Peyer's patch (tissue), 4 donors: ENCODE results near the gene MOSPD3. TPM values are rescaled to one million over a fixed set of nuclear protein-coding genes. Genes with fewer than 3 reads are reported as not detected.
A peak's percentile ranks its signal among the peaks of the same experiment; 100 is the strongest.
"Not testable (repeated sequence)": the region's sequence is repeated elsewhere in the genome, so short reads cannot be mapped to it uniquely, and the experiment has no call there.

ENCODE experiments used
- DNase-seq, 3 donors: peaks; one replicate each; pipeline ENCODE4 v3.0.0-alpha.2; 2017 to 2019
- H3K27ac ChIP-seq, 4 donors: fragments of 200-600 bp; sonication (generic); one replicate each; pipeline ENCODE4 v1.5.1; 2016 to 2019
- H3K27me3 ChIP-seq, 2 donors: fragments of 200-600 bp; sonication (generic); one replicate each; pipeline ENCODE4 v1.5.1; 2019
- H3K36me3 ChIP-seq, 3 donors: fragments of 200-600 bp; sonication (generic); one replicate each; pipeline ENCODE4 v1.5.1; 2016 to 2019
- H3K4me1 ChIP-seq, 4 donors: fragments of 200-600 bp; sonication (generic); one replicate each; pipeline ENCODE4 v1.5.1; 2016 to 2019
- H3K4me3 ChIP-seq, 4 donors: fragments of 200-600 bp; sonication (generic); 1 replicate in 3 of 4; 2 replicates in 1 of 4; pipeline ENCODE4 v1.5.1; 2016 to 2019; ENCODE audit warnings: mild to moderate bottlenecking in 1 of 4
- H3K9me3 ChIP-seq, 4 donors: fragments of 200-600 bp; sonication (generic); one replicate each; pipeline ENCODE4 v1.5.1; 2016 to 2019; ENCODE audit warnings: mild to moderate bottlenecking in 1 of 4
- POLR2A ChIP-seq, 2 donors: fragments of 450-650 bp; IDR thresholded peaks; one replicate each; pipeline ENCODE4 v1.5.1; 2017; ENCODE audit warnings: antibody characterized with exemption in 2 of 2, mild to moderate bottlenecking in 2 of 2, moderate library complexity in 2 of 2
- small RNA-seq, 2 donors: library from RNA; depleted of rRNA; stranded (forward); fragments of <200 nt; gene quantifications; one replicate each; pipeline ENCODE3, GENCODE V24; 2016
- total RNA-seq, 4 donors: library from RNA; depleted of rRNA; stranded (reverse); fragments of >200 nt; gene quantifications; one replicate each; pipeline ENCODE4 v1.1.0, GENCODE V29; 2016
- TF ChIP-seq, protein P1 (sequence below), 6 experiments: fragments of 450-650 bp in 4 of 6; fragments of 200-600 bp in 2 of 6; sonication (generic) in 1 of 6; IDR thresholded peaks; one replicate each; pipeline ENCODE4 v1.5.1; 2017 to 2019; ENCODE audit warnings: antibody characterized with exemption in 6 of 6, mild to moderate bottlenecking in 3 of 6, moderate library complexity in 1 of 6

MOSPD3 gene
- total RNA-seq, 4 donors from 2014 or later: 5.0 to 14.2 (median 7.3) TPM

DNA sequence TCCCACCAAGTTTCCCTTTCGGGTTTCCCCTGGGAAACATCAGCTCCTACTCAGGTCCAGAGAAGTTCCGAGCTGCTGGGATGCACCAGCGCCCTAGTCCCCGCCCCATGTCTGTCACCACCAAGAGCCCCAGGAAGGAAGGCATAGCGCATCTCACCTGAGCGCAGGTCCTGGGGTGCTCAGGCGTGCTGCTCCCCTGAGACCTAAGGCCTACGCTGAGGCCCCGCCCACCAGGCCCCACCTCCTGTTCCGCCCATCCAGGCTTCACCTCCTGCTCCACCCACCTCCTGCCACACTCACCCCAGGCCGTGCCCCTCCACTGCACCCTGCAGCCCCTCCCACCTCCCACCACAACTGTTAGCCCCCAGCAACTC lies 30.2 kb downstream of the MOSPD3 start:
- peak; percentile 71 to 85 (median 73) for DNase-seq
- Histone ChIP-seq H3K4me1 (no peaks in the 10 kb centered on the region), H3K9me3 (no peaks in the 10 kb centered on the region), H3K4me3 (peak overlapping the region in 1 of 4 donors; percentile 19), H3K36me3 (no peaks in the 10 kb centered on the region), H3K27me3 (no peaks in the 10 kb centered on the region), H3K27ac (no peak overlapping the region)
- TF ChIP-seq, protein P1, sequence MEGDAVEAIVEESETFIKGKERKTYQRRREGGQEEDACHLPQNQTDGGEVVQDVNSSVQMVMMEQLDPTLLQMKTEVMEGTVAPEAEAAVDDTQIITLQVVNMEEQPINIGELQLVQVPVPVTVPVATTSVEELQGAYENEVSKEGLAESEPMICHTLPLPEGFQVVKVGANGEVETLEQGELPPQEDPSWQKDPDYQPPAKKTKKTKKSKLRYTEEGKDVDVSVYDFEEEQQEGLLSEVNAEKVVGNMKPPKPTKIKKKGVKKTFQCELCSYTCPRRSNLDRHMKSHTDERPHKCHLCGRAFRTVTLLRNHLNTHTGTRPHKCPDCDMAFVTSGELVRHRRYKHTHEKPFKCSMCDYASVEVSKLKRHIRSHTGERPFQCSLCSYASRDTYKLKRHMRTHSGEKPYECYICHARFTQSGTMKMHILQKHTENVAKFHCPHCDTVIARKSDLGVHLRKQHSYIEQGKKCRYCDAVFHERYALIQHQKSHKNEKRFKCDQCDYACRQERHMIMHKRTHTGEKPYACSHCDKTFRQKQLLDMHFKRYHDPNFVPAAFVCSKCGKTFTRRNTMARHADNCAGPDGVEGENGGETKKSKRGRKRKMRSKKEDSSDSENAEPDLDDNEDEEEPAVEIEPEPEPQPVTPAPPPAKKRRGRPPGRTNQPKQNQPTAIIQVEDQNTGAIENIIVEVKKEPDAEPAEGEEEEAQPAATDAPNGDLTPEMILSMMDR (IDR thresholded peaks at IDR 0.05): no peak
- TF ChIP-seq POLR2A (IDR thresholded peaks at IDR 0.05): no peak

DNA sequence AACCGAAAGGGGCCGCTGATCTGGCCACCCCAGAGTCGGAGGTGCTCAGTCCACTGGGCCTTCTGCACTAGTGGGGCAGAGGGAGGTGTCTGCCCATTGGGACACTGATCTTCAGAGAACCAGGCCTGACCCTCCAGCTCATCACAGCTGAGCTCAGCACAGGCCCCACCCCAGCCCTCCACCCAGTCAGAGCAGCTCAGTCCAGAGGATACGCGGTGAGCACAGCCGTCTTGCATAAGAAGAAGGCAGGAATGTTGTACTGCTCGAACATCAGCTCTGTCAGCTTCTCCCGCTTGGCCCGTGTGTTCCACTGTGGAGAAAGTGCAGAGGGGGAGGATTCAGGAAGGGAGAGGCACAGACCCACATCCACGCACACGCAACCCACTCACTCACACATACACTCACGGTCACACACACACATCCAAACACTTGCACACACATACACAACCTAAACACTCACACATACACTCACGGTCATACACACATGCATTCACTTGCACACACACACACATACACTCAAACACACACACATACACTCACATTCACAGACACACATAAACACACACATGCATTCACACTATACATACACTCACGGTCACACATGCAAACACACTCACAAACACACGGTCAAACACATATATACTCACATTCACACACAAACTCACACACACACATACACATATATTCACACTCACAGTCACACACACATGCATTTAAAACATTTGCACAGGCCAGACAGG lies 37.7 kb downstream of the MOSPD3 start:
- Histone ChIP-seq H3K4me3 (no peak overlapping the region), H3K27me3 (no peaks in the 10 kb centered on the region), H3K27ac (no peak overlapping the region), H3K4me1 (no peaks in the 10 kb centered on the region), H3K36me3 (no peaks in the 10 kb centered on the region), H3K9me3 (no peaks in the 10 kb centered on the region)
- no peak for DNase-seq
- TF ChIP-seq, protein P1 (IDR thresholded peaks at IDR 0.05): no peak
- no peak for TF ChIP-seq POLR2A (IDR thresholded peaks at IDR 0.05)

DNA sequence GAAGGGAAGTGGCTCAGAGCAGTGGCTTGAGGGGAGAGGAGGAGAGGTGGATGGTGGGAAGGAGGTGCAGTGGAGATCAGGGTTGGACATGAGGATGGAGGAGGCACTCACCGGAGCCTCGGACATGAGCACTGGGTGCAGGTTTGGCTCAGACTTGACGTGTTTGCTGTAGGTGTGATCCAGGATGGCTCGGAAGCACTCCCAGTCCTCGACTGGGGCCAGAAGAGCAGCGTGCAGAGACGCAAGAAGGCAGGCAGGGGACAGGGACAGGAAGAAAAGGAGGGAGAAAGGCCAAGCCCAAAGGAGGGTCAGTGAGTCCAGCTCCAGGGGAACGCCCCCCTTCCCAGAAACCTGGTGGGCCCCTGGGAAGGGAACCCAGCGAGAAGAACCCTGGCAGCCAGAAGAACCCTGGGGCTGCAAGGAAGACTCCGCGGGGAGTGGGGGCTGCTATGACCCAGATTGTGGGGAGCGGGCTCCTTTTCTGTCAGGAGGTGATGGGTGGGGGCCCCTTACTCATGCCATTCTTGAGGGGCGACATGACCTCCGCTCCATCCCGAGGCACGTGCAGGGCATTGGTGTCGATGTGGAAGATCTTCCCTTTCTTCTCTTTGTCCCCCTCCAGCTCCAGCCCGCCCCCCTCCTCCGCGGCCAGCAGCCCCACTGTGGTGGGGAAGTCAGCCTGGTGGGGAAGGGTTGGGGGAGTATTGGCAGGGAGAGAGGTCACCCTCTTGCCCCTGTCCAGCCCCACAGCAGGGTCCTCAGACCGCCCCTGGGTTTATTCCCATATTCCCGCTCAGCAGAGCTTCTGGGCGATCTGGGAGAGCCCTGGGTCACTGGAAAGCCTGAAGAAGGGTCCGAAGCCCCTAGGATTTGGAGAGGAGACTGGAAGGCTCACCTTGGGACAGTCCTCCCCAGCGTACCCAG lies 42.8 kb downstream of the MOSPD3 start:
- Histone ChIP-seq H3K4me1 (peaks cover 0 to 4% (median 0%) of the 10 kb centered on the region in 4 donors), H3K27me3 (peaks cover 0 to 3% of the 10 kb centered on the region in 2 donors), H3K36me3 (no peaks in the 10 kb centered on the region), H3K4me3 (no peak overlapping the region), H3K27ac (no peak overlapping the region), H3K9me3 (no peaks in the 10 kb centered on the region)
- TF ChIP-seq POLR2A (IDR thresholded peaks at IDR 0.05): no peak
- TF ChIP-seq, protein P1 (IDR thresholded peaks at IDR 0.05): no peak
- no peak for DNase-seq

DNA sequence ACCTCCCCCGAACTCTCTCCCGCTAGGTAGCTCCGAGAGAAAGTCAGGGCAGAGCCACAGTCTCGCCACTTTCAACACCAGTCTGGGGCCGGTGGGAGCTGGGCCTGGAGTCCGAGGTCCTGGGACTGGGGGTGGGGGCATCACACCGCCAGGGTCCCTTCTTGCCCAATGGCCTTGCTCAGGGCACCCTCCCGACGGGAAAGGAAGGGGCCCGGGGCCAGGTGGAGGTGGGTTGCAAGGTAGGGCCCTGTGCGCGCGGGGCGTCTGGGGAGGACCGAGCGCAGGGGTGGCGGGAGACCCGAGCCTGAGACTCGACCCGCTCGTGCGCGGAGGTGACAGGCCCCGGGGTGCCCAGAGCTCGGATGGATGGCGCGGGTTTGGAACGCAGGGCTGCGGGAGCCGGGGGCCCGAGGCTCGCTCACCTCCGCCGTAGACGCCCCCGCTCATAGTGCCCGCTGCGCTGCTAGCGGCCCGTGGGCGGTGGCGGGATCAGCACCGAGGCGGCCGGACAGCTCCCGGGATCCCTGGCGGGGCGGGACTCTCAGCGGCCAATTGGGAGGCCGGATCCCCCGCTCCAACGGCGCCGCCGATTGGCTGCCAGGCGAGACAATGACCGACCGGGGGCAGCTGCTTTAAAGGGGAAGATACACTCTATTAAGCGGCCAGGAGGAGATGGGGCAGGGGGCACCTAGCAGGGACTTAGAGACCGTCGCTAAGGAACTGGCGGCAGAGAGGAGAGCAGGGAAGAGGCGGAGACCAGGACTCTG lies 43.8 kb downstream of the MOSPD3 start, which contains the start of gene ACTL6B:
Gene ACTL6B, minus strand, starts transcription at position 541 of the 767 bp plus-strand sequence. Its CDS starts 94 bp downstream, at position 447.
- peak in 2 of 3 donors; percentile 49 to 62 for DNase-seq
- no peaks in the 10 kb centered on the region for H3K9me3 ChIP-seq
- TF ChIP-seq POLR2A (IDR thresholded peaks at IDR 0.05): no peak
- TF ChIP-seq, protein P1 (IDR thresholded peaks at IDR 0.05): no peak
- H3K27ac ChIP-seq: no peak within 1 kb of the TSS
- no peaks in the 10 kb centered on the region for H3K36me3 ChIP-seq
- no peak within 1 kb of the TSS for H3K4me3 ChIP-seq
- peaks cover 0 to 3% of the 10 kb centered on the region in 2 donors for H3K27me3 ChIP-seq
- peaks cover 0 to 4% (median 0%) of the 10 kb centered on the region in 4 donors for H3K4me1 ChIP-seq

DNA sequence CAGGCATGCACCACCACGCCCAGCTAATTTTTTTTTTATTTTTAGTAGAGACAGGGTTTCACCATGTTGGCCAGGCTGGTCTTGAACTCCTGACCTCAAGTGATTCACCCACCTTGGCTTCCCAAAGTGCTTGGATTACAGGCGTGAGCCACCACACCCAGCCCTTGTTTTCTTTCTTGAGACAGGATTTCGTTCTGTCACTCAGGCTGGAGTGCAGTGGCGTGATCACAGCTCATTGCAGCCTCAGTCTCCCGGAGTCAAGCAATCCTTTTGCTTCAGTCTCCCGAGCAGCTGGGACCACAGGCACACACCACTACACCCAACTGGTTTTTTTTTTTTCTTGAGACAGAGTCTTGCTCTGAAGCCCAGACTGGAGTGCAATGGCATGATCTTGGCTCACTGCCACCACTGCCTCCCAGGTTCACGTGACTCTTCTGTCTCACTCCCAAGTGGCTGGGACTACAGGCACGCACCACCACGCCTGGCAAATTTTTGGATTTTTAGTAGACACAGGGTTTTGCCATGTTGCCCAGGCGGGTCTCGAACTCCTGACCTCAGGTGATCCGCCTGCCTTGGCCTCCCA lies 49.9 kb downstream of the MOSPD3 start:
- not testable (repeated sequence) for H3K36me3 ChIP-seq, H3K27ac ChIP-seq, H3K27me3 ChIP-seq, H3K4me1 ChIP-seq, H3K4me3 ChIP-seq, DNase-seq, H3K9me3 ChIP-seq

Small RNA genes within 50 kb of the gene (small RNA-seq; reads per million reads assigned to genes)
- gene SAP25: 0 reads per million in 2 donors

Other genes starting within 250 kb of the MOSPD3 start
- 1 to 10 TPM; 5.8 to 9.5 (median 5.9) TPM for gene PILRA, start 239.1 kb upstream of the MOSPD3 start, total RNA-seq
- 10 to 100 TPM in 1 of 4 donors, 1 to 10 TPM in 3; 1.8 to 19.8 (median 3.6) TPM for gene ZCWPW1, start 183.8 kb upstream of the MOSPD3 start, total RNA-seq
- gene MEPCE, start 182.7 kb upstream of the MOSPD3 start, total RNA-seq: 10 to 100 TPM; 17.3 to 46.3 (median 32.2) TPM
- gene PPP1R35, start 176.0 kb upstream of the MOSPD3 start, total RNA-seq: 10 to 100 TPM; 44.8 to 67.7 (median 49.0) TPM
- not detected for gene SPACDR, start 148.3 kb upstream of the MOSPD3 start, total RNA-seq
- gene TSC22D4, start 133.3 kb upstream of the MOSPD3 start, total RNA-seq: 10 to 100 TPM; 28.9 to 51.2 (median 40.6) TPM
- gene NYAP1, start 128.6 kb upstream of the MOSPD3 start, total RNA-seq: 1 to 10 TPM in 1 of 4 donors, under 1 TPM in 2, not detected in 1; 0.38 to 2.5 (median 0.40) TPM
- 10 to 100 TPM; 38.4 to 63.6 (median 49.9) TPM for gene AGFG2, start 73.3 kb upstream of the MOSPD3 start, total RNA-seq
- gene SAP25, start 38.6 kb upstream of the MOSPD3 start, total RNA-seq: 10 to 100 TPM in 3 of 4 donors, 1 to 10 TPM in 1; 2.5 to 18.2 (median 13.4) TPM
- 100 to 1,000 TPM in 3 of 4 donors, 10 to 100 TPM in 1; 76.7 to 232 (median 156) TPM for gene LRCH4, start 26.4 kb upstream of the MOSPD3 start, total RNA-seq
- gene FBXO24, start 26.2 kb upstream of the MOSPD3 start, total RNA-seq: 1 to 10 TPM in 2 of 4 donors, not detected in 2; 1.1 to 2.8 TPM
- 10 to 100 TPM in 2 of 4 donors, 1 to 10 TPM in 2; 1.8 to 53.6 (median 9.8) TPM for gene PCOLCE, start 10.2 kb upstream of the MOSPD3 start, total RNA-seq
- 1 to 10 TPM in 2 of 4 donors, not detected in 2; 1.6 to 2.5 TPM for gene TFR2, start 29.0 kb downstream of the MOSPD3 start, total RNA-seq
- gene ACTL6B, start 43.9 kb downstream of the MOSPD3 start, total RNA-seq: not detected
- gene GNB2, start 61.2 kb downstream of the MOSPD3 start, total RNA-seq: 100 to 1,000 TPM; 123 to 236 (median 172) TPM
- gene GIGYF1, start 81.7 kb downstream of the MOSPD3 start, total RNA-seq: 100 to 1,000 TPM in 1 of 4 donors, 10 to 100 TPM in 3; 41.3 to 126 (median 72.9) TPM
- gene POP7, start 93.6 kb downstream of the MOSPD3 start, total RNA-seq: 10 to 100 TPM; 23.9 to 38.1 (median 29.7) TPM
- gene EPO, start 107.9 kb downstream of the MOSPD3 start, total RNA-seq: not detected
- gene ZAN, start 121.1 kb downstream of the MOSPD3 start, total RNA-seq: not detected
- 10 to 100 TPM; 10.3 to 48.7 (median 31.7) TPM for gene EPHB4, start 215.0 kb downstream of the MOSPD3 start, total RNA-seq
- 10 to 100 TPM; 24.8 to 51.1 (median 28.2) TPM for gene SLC12A9, start 240.2 kb downstream of the MOSPD3 start, total RNA-seq